A673 (cell line): ENCODE measurements around the gene PNMA6A. TPM values are rescaled to one million over a fixed set of nuclear protein-coding genes. Genes with fewer than 3 reads are reported as not detected.

ENCODE experiments used
- BruUV-seq: library from RNA; stranded (reverse); fragments of 400-500 nt; replicated peaks from 2 replicates; lab custom pipeline; 2021; lab: Mats Ljungman, UMichigan
- CTCF ChIA-PET: fragments of 300-600 bp; sonication (Branson Sonifier 250); formaldehyde crosslinking; loops from one replicate; lab custom pipeline; 2022; ENCODE audit warnings: antibody characterized with exemption; lab: Charles Lee
- POLR2A ChIA-PET: fragments of 300-600 bp; sonication (Branson Sonifier 250); formaldehyde crosslinking; loops from one replicate; lab custom pipeline; 2022; ENCODE audit warnings: antibody characterized with exemption; ENCODE audit not compliant: low non-redundant PET; lab: Charles Lee
- DNase-seq: peaks from one replicate; pipeline ENCODE4 v3.0.0-alpha.2; 2015; ENCODE audit warnings: low spot score
- H3K27ac ChIP-seq: fragments of 200-600 bp; sonication (generic); 2 replicates; pipeline ENCODE4 v1.5.1; 2016; ENCODE audit warnings: mixed run types, low read depth, mild to moderate bottlenecking, mixed read lengths, antibody characterized with exemption, low read length; ENCODE audit not compliant: poor library complexity, severe bottlenecking
- H3K27me3 ChIP-seq: fragments of 200-600 bp; sonication (generic); replicated peaks from 2 replicates; pipeline ENCODE4 v1.6.1; 2017; ENCODE audit warnings: mixed run types, low read depth, mild to moderate bottlenecking, mixed read lengths, antibody characterized with exemption, low read length; ENCODE audit not compliant: insufficient read depth, poor library complexity
- H3K36me3 ChIP-seq: fragments of 200-600 bp; sonication (generic); 2 replicates; pipeline ENCODE4 v1.6.1; 2016; ENCODE audit warnings: mixed run types, mild to moderate bottlenecking, mixed read lengths, antibody characterized with exemption, low read length; ENCODE audit not compliant: insufficient read depth, poor library complexity, severe bottlenecking
- H3K4me1 ChIP-seq: fragments of 200-600 bp; sonication (generic); 2 replicates; pipeline ENCODE4 v1.6.1; 2017; ENCODE audit warnings: mixed run types, mild to moderate bottlenecking, mixed read lengths, antibody characterized with exemption, low read length; ENCODE audit not compliant: insufficient read depth, poor library complexity, severe bottlenecking
- H3K4me3 ChIP-seq: fragments of 200-600 bp; sonication (generic); 2 replicates; pipeline ENCODE4 v1.5.1; 2016; ENCODE audit warnings: low read depth, mixed run types, mild to moderate bottlenecking, mixed read lengths, low read length; ENCODE audit not compliant: poor library complexity, severe bottlenecking
- H3K9me3 ChIP-seq: fragments of 200-600 bp; sonication (generic); 2 replicates; pipeline ENCODE4 v1.6.1; 2016; ENCODE audit warnings: mixed run types, low read depth, mild to moderate bottlenecking, mixed read lengths, antibody characterized with exemption, low read length; ENCODE audit not compliant: poor library complexity, severe bottlenecking
- EZH2 ChIP-seq: fragments of 200-600 bp; sonication (generic); IDR thresholded peaks from 2 replicates; pipeline ENCODE4 v1.6.1; 2017; ENCODE audit warnings: borderline replicate concordance, low read depth, mild to moderate bottlenecking, mixed read lengths, antibody characterized with exemption, low read length; ENCODE audit not compliant: poor library complexity, severe bottlenecking
- intact Hi-C: fragments of 100-400 bp; cut with micrococcal nuclease; formaldehyde crosslinking; loops from one replicate; pipeline ENCODE4 v1.10.0; 2022; ENCODE audit not compliant: unreplicated experiment
- total RNA-seq: library from RNA; stranded (reverse); gene quantifications from 2 replicates; pipeline ENCODE4 v1.2.3, GENCODE V29; 2021
- TF ChIP-seq, protein P1 (sequence below): fragments of 300-800, 200-600 bp; sonication (generic); conservative IDR thresholded peaks from 2 replicates; pipeline ENCODE4 v1.5.1; 2017; ENCODE audit warnings: low read depth, mild to moderate bottlenecking, antibody characterized with exemption, low read length, moderate library complexity, mixed read lengths

PNMA6A gene
- total RNA-seq, 1 experiment from 2014 or later: 6.3 TPM

DNA sequence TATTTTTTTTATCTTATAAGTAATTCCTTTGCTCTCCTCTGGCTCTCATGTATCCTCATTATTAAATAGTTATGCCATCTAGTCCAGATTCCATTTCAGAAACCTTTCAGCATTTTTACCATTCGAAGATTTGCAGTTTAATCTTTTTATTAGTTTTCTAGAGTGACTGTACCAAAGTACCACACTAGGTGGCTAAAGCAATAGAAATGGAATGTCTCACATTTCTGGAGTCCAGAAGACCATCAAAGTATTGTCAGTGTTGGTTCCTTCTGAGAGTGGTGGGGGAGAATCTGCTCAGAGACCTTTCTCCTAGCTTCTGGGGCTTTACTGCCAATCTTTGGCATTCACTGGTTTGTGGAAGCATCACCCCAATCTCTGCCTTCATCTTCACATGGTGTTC, 19.7 kb upstream of the PNMA6A start:
- no peaks in the 10 kb centered on the region for H3K9me3 ChIP-seq
- ChIA-PET POLR2A (no interaction called here), CTCF (no interaction called here)
- H3K36me3 ChIP-seq: no peaks in the 10 kb centered on the region
- no TSS peak for BruUV-seq
- H3K27ac ChIP-seq: no peak overlapping the region
- intact Hi-C loops: no loop called here
- no peak for DNase-seq
- no peak overlapping the region for H3K4me3 ChIP-seq
- TF ChIP-seq EZH2: no peak
- TF ChIP-seq, protein P1, sequence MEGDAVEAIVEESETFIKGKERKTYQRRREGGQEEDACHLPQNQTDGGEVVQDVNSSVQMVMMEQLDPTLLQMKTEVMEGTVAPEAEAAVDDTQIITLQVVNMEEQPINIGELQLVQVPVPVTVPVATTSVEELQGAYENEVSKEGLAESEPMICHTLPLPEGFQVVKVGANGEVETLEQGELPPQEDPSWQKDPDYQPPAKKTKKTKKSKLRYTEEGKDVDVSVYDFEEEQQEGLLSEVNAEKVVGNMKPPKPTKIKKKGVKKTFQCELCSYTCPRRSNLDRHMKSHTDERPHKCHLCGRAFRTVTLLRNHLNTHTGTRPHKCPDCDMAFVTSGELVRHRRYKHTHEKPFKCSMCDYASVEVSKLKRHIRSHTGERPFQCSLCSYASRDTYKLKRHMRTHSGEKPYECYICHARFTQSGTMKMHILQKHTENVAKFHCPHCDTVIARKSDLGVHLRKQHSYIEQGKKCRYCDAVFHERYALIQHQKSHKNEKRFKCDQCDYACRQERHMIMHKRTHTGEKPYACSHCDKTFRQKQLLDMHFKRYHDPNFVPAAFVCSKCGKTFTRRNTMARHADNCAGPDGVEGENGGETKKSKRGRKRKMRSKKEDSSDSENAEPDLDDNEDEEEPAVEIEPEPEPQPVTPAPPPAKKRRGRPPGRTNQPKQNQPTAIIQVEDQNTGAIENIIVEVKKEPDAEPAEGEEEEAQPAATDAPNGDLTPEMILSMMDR: 0 out of 2 replicates have a peak, but pooled peaks have one; percentile 12
- no peaks in the 10 kb centered on the region for H3K27me3 ChIP-seq
- peaks cover 7% of the 10 kb centered on the region for H3K4me1 ChIP-seq

DNA sequence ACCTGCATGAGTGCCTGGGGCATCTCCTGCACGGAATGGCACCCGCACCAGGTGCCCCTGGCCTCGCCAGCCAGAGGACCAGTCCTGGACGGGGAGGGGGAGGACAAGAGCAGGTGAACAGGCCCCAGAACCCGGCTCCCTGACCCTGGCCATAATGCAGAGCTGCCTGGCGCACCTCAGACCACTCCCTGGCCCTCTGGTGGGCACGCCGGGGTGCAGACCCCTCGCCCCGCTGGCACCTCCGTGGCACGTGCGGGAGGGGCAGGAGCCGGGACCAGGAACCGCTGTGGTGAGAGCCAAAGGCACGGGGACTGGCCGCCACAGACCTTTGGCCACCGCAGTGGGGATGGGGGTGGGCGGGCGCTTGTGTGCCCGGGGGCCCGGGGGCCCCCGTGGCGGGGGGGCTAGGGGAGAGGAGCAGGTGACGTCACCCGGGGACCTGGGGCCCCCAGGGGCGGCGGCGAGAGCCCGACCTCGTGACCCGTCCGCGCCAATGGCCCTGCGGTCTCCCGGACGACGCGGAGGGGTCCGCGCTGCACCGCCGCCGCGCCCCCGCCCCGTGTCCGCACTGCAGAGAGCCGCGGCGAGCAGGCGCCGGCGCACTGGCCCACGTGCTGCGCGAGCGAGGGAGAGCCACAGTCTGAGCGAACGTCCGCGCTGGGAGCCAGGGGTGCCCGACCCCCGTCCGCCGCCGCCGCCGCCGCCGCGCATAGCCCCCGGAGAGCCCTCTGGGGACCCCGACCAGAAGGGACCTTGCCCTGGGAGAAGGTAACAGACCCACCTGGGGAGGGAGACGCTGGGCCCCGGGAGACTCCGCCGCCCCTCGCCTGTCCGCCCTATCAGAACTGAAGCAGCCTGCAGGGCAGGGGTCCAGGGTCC, 16.1 kb upstream of the PNMA6A start, which contains the start of gene PNMA3:
Gene PNMA3 (plus strand): TSS at position 600 of the 879 bp plus-strand sequence. CDS start 586 bp downstream, outside the sequence.
- ChIA-PET POLR2A (no interaction called here), CTCF (no interaction called here)
- peak; percentile 9 for DNase-seq
- TF ChIP-seq, protein P1: no peak
- no peak for TF ChIP-seq EZH2
- Histone ChIP-seq H3K27ac (no peak within 1 kb of the TSS), H3K27me3 (no peaks in the 10 kb centered on the region), H3K36me3 (no peaks in the 10 kb centered on the region), H3K4me1 (peaks cover 7% of the 10 kb centered on the region), H3K9me3 (no peaks in the 10 kb centered on the region), H3K4me3 (peak within 1 kb of the TSS; percentile 21)
- intact Hi-C loops: no loop called here
- BruUV-seq: no TSS peak

GRCh38 chrX:153057281-153057680, 15.0 kb upstream of the PNMA6A start:
- H3K27ac ChIP-seq: no peak overlapping the region
- H3K9me3 ChIP-seq: no peaks in the 10 kb centered on the region
- H3K4me3 ChIP-seq: no peak overlapping the region
- no peaks in the 10 kb centered on the region for H3K27me3 ChIP-seq
- intact Hi-C loops: no loop called here
- ChIA-PET CTCF (no interaction called here), POLR2A (no interaction called here)
- no TSS peak for BruUV-seq
- no peaks in the 10 kb centered on the region for H3K36me3 ChIP-seq
- peaks cover 7% of the 10 kb centered on the region for H3K4me1 ChIP-seq
- no peak for TF ChIP-seq EZH2
- TF ChIP-seq, protein P1: no peak
- DNase-seq: no peak
